Neural cell (in vitro differentiated cells): ENCODE results near the gene EEF1AKMT2. TPM values are rescaled to one million over a fixed set of nuclear protein-coding genes. Genes with fewer than 3 reads are reported as not detected.

Source experiments
- H2AFZ ChIP-seq: fragments of 200-600, 300-800 bp; sonication (generic), shearing (Covaris generic); 2 replicates; pipeline ENCODE4 v1.6.0; 2014; ENCODE audit warnings: low read depth, mild to moderate bottlenecking, antibody characterized with exemption, low read length, moderate library complexity
- H3F3A ChIP-seq: fragments of 200-600 bp; shearing (Covaris generic); 2 replicates; pipeline ENCODE4 v1.6.1; 2016; ENCODE audit warnings: mild to moderate bottlenecking, moderate library complexity, mixed read lengths, antibody characterized with exemption, low read length; ENCODE audit not compliant: insufficient read depth, poor library complexity, severe bottlenecking
- H3K27ac ChIP-seq: fragments of 200-600, 300-800 bp; sonication (generic), shearing (Covaris generic); 2 replicates; pipeline ENCODE4 v1.5.1; 2014; ENCODE audit warnings: mild to moderate bottlenecking, low read length, moderate library complexity
- H3K27me3 ChIP-seq: fragments of 300-800, 200-600 bp; sonication (generic), shearing (Covaris generic); 2 replicates; pipeline ENCODE4 v1.6.0; 2014; ENCODE audit warnings: mild to moderate bottlenecking, low read depth, low read length, moderate library complexity; ENCODE audit not compliant: insufficient read depth
- H3K36me3 ChIP-seq: fragments of 300-800, 200-600 bp; sonication (generic), shearing (Covaris generic); 2 replicates; pipeline ENCODE4 v1.5.1; 2014; ENCODE audit warnings: mild to moderate bottlenecking, antibody characterized with exemption, low read length, moderate library complexity; ENCODE audit not compliant: insufficient read depth
- H3K4me2 ChIP-seq: fragments of 300-800, 200-600 bp; sonication (generic), shearing (Covaris generic); 2 replicates; pipeline ENCODE4 v1.6.0; 2014; ENCODE audit warnings: mild to moderate bottlenecking, low read length
- H3K4me3 ChIP-seq: fragments of 300-800, 200-600 bp; sonication (generic), shearing (Covaris generic); 2 replicates; pipeline ENCODE4 v1.5.1; 2014; ENCODE audit warnings: mild to moderate bottlenecking, low read length, moderate library complexity
- H3K79me2 ChIP-seq: fragments of 200-600 bp; shearing (Covaris generic); replicated peaks from 2 replicates; pipeline ENCODE4 v1.6.0; 2014; ENCODE audit warnings: mild to moderate bottlenecking, low read length, moderate library complexity; ENCODE audit not compliant: insufficient read depth
- H3K9ac ChIP-seq: fragments of 300-800, 200-600 bp; sonication (generic), shearing (Covaris generic); 2 replicates; pipeline ENCODE4 v1.6.1; 2016; ENCODE audit warnings: mild to moderate bottlenecking, low read length, mixed read lengths
- H3K9me2 ChIP-seq: fragments of 200-600 bp; shearing (Covaris generic); 2 replicates; pipeline ENCODE4 v1.6.1; 2016; ENCODE audit warnings: mild to moderate bottlenecking, low read length, mixed read lengths; ENCODE audit not compliant: insufficient read depth
- H3K9me3 ChIP-seq: fragments of 200-600, 300-800 bp; sonication (generic), shearing (Covaris generic); 2 replicates; pipeline ENCODE4 v1.6.1; 2016; ENCODE audit warnings: mild to moderate bottlenecking, mixed run types, low read length, moderate library complexity, mixed read lengths
- H4K20me1 ChIP-seq: fragments of 200-600 bp; shearing (Covaris generic); 2 replicates; pipeline ENCODE4 v1.6.1; 2016; ENCODE audit warnings: mild to moderate bottlenecking, mixed run types; ENCODE audit not compliant: insufficient read depth
- CTCF ChIP-seq: fragments of 450-650 bp; IDR thresholded peaks from 2 replicates; pipeline ENCODE4 v1.5.1; 2014; ENCODE audit warnings: antibody characterized with exemption, mild to moderate bottlenecking, moderate library complexity; ENCODE audit not compliant: poor library complexity, severe bottlenecking
- EP300 ChIP-seq: fragments of 450-650 bp; conservative IDR thresholded peaks from 2 replicates; pipeline ENCODE4 v1.6.1; 2014; ENCODE audit warnings: antibody characterized with exemption, mild to moderate bottlenecking, moderate library complexity; ENCODE audit not compliant: poor library complexity, severe bottlenecking
- EZH2 ChIP-seq: fragments of 200-600, 300-800 bp; shearing (Covaris generic), sonication (generic); IDR thresholded peaks from 2 replicates; pipeline ENCODE4 v1.6.1; 2014; ENCODE audit warnings: antibody characterized with exemption, low read length, borderline replicate concordance, mild to moderate bottlenecking; ENCODE audit not compliant: insufficient read depth, poor library complexity, severe bottlenecking
- MXI1 ChIP-seq: fragments of 450-650 bp; conservative IDR thresholded peaks from 2 replicates; pipeline ENCODE4 v1.6.1; 2014; ENCODE audit warnings: antibody characterized with exemption, mild to moderate bottlenecking; ENCODE audit not compliant: poor library complexity, severe bottlenecking
- POLR2AphosphoS5 ChIP-seq: IDR thresholded peaks from 2 replicates; pipeline ENCODE4 v1.6.1; 2012
- RAD21 ChIP-seq: fragments of 450-650 bp; conservative IDR thresholded peaks from 2 replicates; pipeline ENCODE4 v1.6.1; 2014; ENCODE audit warnings: antibody characterized with exemption, mild to moderate bottlenecking, moderate library complexity
- REST ChIP-seq: IDR thresholded peaks from 2 replicates; pipeline ENCODE4 v1.6.1; 2012; ENCODE audit warnings: borderline replicate concordance
- SMC3 ChIP-seq: fragments of 450-650 bp; conservative IDR thresholded peaks from 2 replicates; pipeline ENCODE4 v1.6.1; 2014; ENCODE audit warnings: antibody characterized with exemption, mild to moderate bottlenecking, moderate library complexity; ENCODE audit not compliant: poor library complexity
- TAF1 ChIP-seq: IDR thresholded peaks from 2 replicates; pipeline ENCODE4 v1.6.1; 2012; ENCODE audit warnings: low read depth
- polyA plus RNA-seq: library from polyadenylated mRNA; depleted of rRNA; stranded (reverse); fragments of >200 nt; gene quantifications from 2 replicates; pipeline ENCODE4 v1.2.3, GENCODE V29; 2014

EEF1AKMT2 gene
- polyA plus RNA-seq, 1 donor from 2014 or later: 63.7 TPM

- no peaks in the 10 kb centered on the region for H3K27me3 ChIP-seq
- no peaks in the 10 kb centered on the region for H3K9me2 ChIP-seq
- H2AFZ ChIP-seq: no peak overlapping the region
- peaks cover 9% of the 10 kb centered on the region for H3K36me3 ChIP-seq
- H3K9me3 ChIP-seq: no peaks in the 10 kb centered on the region
- H3F3A ChIP-seq: no peaks in the 10 kb centered on the region
- no peak overlapping the region for H3K27ac ChIP-seq
- no peak overlapping the region for H3K4me3 ChIP-seq
- H3K4me2 ChIP-seq: no peak overlapping the region
- H4K20me1 ChIP-seq: no peaks in the 10 kb centered on the region
- TF ChIP-seq TAF1 (no peak), MXI1 (no peak), CTCF (no peak), SMC3 (no peak), EZH2 (no peak), EP300 (no peak)
- no peak overlapping the region for H3K9ac ChIP-seq
- no peaks in the 10 kb centered on the region for H3K79me2 ChIP-seq
Observed at GRCh38 chr10:124756156-124756903, 35.4 kb downstream of the EEF1AKMT2 start.

- H3K27ac ChIP-seq: no peak overlapping the region
- peaks cover 9% of the 10 kb centered on the region for H3K36me3 ChIP-seq
- no peaks in the 10 kb centered on the region for H3F3A ChIP-seq
- no peaks in the 10 kb centered on the region for H3K27me3 ChIP-seq
- H4K20me1 ChIP-seq: no peaks in the 10 kb centered on the region
- H2AFZ ChIP-seq: no peak overlapping the region
- no peak overlapping the region for H3K4me3 ChIP-seq
- no peak overlapping the region for H3K4me2 ChIP-seq
- no peak overlapping the region for H3K9ac ChIP-seq
- H3K9me3 ChIP-seq: no peaks in the 10 kb centered on the region
- no peaks in the 10 kb centered on the region for H3K79me2 ChIP-seq
- TF ChIP-seq RAD21 (no peak), EP300 (no peak), POLR2AphosphoS5 (no peak), TAF1 (no peak), MXI1 (no peak), EZH2 (no peak), REST (no peak), SMC3 (no peak), CTCF (no peak)
- H3K9me2 ChIP-seq: no peaks in the 10 kb centered on the region
Observed at GRCh38 chr10:124755581-124755980, 36.1 kb downstream of the EEF1AKMT2 start.
